Measurements from ENCODE around the gene IKZF1. TPM values are rescaled to one million over a fixed set of nuclear protein-coding genes. Genes with fewer than 3 reads are reported as not detected.

The IKZF1 gene
- total and polyA plus RNA-seq, 2 of the 13 experiments (the other 11 are each of a cell fraction or from before 2014, with no cell fraction given) = not detected

DNA sequence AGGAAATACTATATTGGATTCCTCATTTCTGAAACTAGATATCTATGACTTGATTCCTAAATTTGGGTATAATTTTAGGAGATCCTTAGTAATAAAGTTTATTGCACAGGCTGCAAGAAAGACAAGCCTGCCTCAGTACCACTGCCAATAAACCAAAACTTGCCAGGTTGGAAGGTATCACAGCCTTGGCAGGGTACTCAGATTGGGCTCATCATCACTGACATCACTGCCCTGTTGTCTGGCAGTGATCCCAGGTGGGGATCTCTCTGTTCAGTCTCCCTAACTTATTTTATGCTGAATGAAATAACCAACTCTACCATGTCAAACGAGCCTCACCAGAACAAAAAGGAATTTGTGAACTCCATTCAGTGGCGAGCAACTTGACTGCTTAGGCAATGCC is 126.8 kb downstream of the IKZF1 start (continued):
- TF ChIP-seq, protein P1, sequence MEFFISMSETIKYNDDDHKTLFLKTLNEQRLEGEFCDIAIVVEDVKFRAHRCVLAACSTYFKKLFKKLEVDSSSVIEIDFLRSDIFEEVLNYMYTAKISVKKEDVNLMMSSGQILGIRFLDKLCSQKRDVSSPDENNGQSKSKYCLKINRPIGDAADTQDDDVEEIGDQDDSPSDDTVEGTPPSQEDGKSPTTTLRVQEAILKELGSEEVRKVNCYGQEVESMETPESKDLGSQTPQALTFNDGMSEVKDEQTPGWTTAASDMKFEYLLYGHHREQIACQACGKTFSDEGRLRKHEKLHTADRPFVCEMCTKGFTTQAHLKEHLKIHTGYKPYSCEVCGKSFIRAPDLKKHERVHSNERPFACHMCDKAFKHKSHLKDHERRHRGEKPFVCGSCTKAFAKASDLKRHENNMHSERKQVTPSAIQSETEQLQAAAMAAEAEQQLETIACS (CRISPR knock-in tag; IDR thresholded peaks at IDR 0.05) = no peak
- TF ChIP-seq RAD21 (CRISPR knock-in tag; IDR thresholded peaks at IDR 0.05) = no peak
- TF ChIP-seq SRSF4 (IDR thresholded peaks at IDR 0.05; ENCODE audit: low read depth, low read length, poor library complexity, severe bottlenecking) = no peak
- TF ChIP-seq ZNF44 (CRISPR knock-in tag; IDR thresholded peaks at IDR 0.05) = no peak
- no peak for TF ChIP-seq ZFX (CRISPR knock-in tag; IDR thresholded peaks at IDR 0.05; ENCODE audit: low read depth)
- no peak for TF ChIP-seq ZNF235 (CRISPR knock-in tag; IDR thresholded peaks at IDR 0.05; ENCODE audit: borderline replicate concordance)

DNA sequence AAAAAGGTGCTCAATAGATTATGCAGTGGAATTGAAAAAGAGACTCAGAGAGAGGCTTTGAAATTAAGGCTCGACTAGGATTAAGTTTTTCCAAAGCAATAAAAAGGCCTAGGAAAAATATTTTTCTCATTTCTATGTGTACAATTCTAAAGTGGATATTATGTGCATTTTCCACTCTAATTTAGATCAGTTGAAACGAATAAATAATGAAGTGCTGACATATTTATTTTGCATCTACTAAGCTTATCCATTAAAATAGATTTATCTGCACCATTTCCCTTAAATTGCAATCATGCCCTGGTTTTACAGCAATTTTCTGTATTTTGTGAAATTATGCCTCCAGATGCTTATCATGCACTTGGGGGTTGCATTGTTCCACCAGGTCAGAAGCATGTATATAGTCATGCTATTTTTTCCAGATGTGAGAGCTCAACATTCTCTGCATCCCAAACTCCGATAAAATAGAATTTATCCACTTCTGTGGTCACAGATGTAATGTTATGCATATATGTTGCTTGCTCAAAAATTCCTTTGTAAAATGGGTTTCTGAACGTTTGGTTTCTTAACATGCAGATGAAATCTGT is 127.3 kb downstream of the IKZF1 start:
- no TSS peak for BruUV-seq (replicated peaks)
- Histone ChIP-seq H3K27me3 (ENCODE audit: control insufficient read depth in 1 of 2, insufficient read depth in 2 of 2, low read length in 2 of 2) (no peaks in the 10 kb centered on the region), H3K9me3 (ENCODE audit: low read length) (no peaks in the 10 kb centered on the region), H3K4me3 (replicated peaks in 1 of 3; ENCODE audit: insufficient read depth in 1 of 3, low read depth in 2 of 3, low read length in 3 of 3) (no peak overlapping the region), H3K79me2 (ENCODE audit: insufficient read depth, low read length) (no peaks in the 10 kb centered on the region), H2AFZ (ENCODE audit: low read length) (no peak overlapping the region), H3K9ac (ENCODE audit: insufficient read depth, low read depth, low read length) (no peak overlapping the region), H3K4me1 (ENCODE audit: insufficient read depth, low read length) (peaks cover 10% of the 10 kb centered on the region), H4K20me1 (ENCODE audit: insufficient read depth, low read length) (no peaks in the 10 kb centered on the region), H3K4me2 (ENCODE audit: low read depth, low read length) (no peak overlapping the region), H3K27ac (ENCODE audit: extremely low read length, insufficient read depth, low read length) (no peak overlapping the region), H3K36me3 (replicated peaks in 1 of 2; ENCODE audit: control insufficient read depth in 1 of 2, insufficient read depth in 2 of 2, low read length in 2 of 2) (no peaks in the 10 kb centered on the region)
- intact Hi-C loops (cut with micrococcal nuclease; ENCODE audit: unreplicated experiment) = no loop called here
- DNase-seq (ENCODE audit: low spot score) (no peak), ATAC-seq (no peak), FAIRE-seq (no peak)
- POLR2A ChIA-PET = no interaction called here
- in situ Hi-C loops (cut with HindIII; ENCODE audit: extremely low pct_ligation_motif_present, low pct_unique_long_range_greater_than_20kb) = no loop called here
- CTCF ChIA-PET (ENCODE audit: low intra/inter-chr PET ratio, low total read pairs) = no interaction called here
- 70% methylated on average over 4 of the region's 4 CpGs for WGBS (ENCODE audit: low lambda C conversion rate)
- TF ChIP-seq, protein P2, sequence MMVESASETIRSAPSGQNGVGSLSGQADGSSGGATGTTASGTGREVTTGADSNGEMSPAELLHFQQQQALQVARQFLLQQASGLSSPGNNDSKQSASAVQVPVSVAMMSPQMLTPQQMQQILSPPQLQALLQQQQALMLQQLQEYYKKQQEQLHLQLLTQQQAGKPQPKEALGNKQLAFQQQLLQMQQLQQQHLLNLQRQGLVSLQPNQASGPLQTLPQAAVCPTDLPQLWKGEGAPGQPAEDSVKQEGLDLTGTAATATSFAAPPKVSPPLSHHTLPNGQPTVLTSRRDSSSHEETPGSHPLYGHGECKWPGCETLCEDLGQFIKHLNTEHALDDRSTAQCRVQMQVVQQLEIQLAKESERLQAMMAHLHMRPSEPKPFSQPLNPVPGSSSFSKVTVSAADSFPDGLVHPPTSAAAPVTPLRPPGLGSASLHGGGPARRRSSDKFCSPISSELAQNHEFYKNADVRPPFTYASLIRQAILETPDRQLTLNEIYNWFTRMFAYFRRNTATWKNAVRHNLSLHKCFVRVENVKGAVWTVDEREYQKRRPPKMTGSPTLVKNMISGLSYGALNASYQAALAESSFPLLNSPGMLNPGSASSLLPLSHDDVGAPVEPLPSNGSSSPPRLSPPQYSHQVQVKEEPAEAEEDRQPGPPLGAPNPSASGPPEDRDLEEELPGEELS (CRISPR knock-in tag; IDR thresholded peaks at IDR 0.05) = no peak
- TF ChIP-seq DNMT3B (CRISPR knock-in tag; conservative IDR thresholded peaks at IDR 0.05) (no peak), FOXP1 (IDR thresholded peaks at IDR 0.05) (no peak), FOXP1 (CRISPR knock-in tag; IDR thresholded peaks at IDR 0.05) (no peak), CEBPB (IDR thresholded peaks at IDR 0.05; ENCODE audit: borderline replicate concordance, low read depth, low read length) (no peak), RORA (CRISPR knock-in tag; IDR thresholded peaks at IDR 0.05) (no peak), HMG20B (CRISPR knock-in tag; conservative IDR thresholded peaks at IDR 0.05) (no peak), HOXD1 (CRISPR knock-in tag; IDR thresholded peaks at IDR 0.05) (no peak), GTF3A (CRISPR knock-in tag; conservative IDR thresholded peaks at IDR 0.05) (no peak), HMGA1 (CRISPR knock-in tag; conservative IDR thresholded peaks at IDR 0.05) (no peak), ZNF598 (CRISPR knock-in tag; IDR thresholded peaks at IDR 0.05; ENCODE audit: borderline replicate concordance) (no peak), HNRNPL (IDR thresholded peaks at IDR 0.05; ENCODE audit: low read depth, low read length) (no peak), ZNF263 (CRISPR knock-in tag; IDR thresholded peaks at IDR 0.05) (no peak), ZNF264 (CRISPR knock-in tag; IDR thresholded peaks at IDR 0.05) (no peak), EZH2 (conservative IDR thresholded peaks at IDR 0.05; ENCODE audit: low read depth, low read length) (no peak)
- TF ChIP-seq, protein P3, sequence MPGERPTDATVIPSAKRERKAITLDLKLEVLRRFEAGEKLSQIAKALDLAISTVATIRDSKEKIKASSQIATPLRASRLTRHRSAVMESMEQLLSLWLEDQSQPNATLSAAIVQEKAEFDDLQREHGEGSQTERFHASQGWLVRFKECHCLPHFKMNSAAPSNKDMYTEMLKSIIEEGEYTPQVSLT (CRISPR knock-in tag; IDR thresholded peaks at IDR 0.05; ENCODE audit: borderline replicate concordance, low read depth) = no peak
